ENCODE results near the gene AFF1. TPM values are rescaled to one million over a fixed set of nuclear protein-coding genes. Genes with fewer than 3 reads are reported as not detected.
"Not testable (repeated sequence)": the region's sequence is repeated elsewhere in the genome, so short reads cannot be mapped to it uniquely, and the experiment has no call there.

AFF1 gene
- total and polyA plus RNA-seq, 2 of the 4 experiments (the other 2 are of a cell fraction): 7.0 to 9.6 TPM

DNA sequence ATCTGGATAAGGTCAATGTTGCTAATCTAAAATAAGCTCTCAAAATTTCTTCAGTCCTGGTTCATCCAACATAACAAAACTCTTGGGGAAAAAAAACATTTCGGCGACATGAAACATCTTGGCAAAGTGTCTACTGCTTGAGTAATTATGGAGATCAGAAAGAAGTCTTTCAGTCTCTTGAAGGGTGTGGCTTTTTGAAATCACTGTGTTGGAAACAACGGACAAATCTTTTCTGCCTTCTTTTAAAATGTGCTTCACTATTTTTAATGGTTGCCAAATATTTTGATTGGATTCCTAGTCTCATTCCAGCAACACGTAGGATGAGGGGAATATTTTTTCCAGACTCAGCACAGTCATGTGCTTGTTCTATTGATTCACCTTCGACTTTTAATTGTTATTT is 147.0 kb downstream of the AFF1 start:
- no peaks in the 10 kb centered on the region for H3K27me3 ChIP-seq (ENCODE audit: control insufficient read depth, insufficient read depth, low read length)
- H2BK15ac ChIP-seq (ENCODE audit: low read depth, low read length): no peak overlapping the region
- H3K36me3 ChIP-seq (ENCODE audit: control insufficient read depth, insufficient read depth, low read length): no peaks in the 10 kb centered on the region
- no peak overlapping the region for H2AFZ ChIP-seq (replicated peaks; ENCODE audit: low read length, poor library complexity)
- no peak overlapping the region for H3K9ac ChIP-seq (ENCODE audit: low read depth, low read length)
- no peak overlapping the region for H3K18ac ChIP-seq (ENCODE audit: low read depth, low read length)
- ChIA-PET CTCF (no interaction called here), POLR2A (ENCODE audit: unreplicated experiment) (no interaction called here)
- H3K4me1 ChIP-seq (ENCODE audit: control insufficient read depth, insufficient read depth, low read length): peaks cover 14% of the 10 kb centered on the region
- no peak overlapping the region for H4K8ac ChIP-seq (ENCODE audit: low read depth in 2 of 2, low read length in 2 of 2)
- intact Hi-C loops (cut with micrococcal nuclease): no loop called here
- no peak overlapping the region for H3K4me3 ChIP-seq (ENCODE audit: insufficient read depth, low read depth, low read length)
- DNase-seq (no peak), ATAC-seq (ENCODE audit: low read depth) (no peak)
- H4K20me1 ChIP-seq (ENCODE audit: insufficient read depth, low read length): 0 out of 2 replicates have a peak, but pooled peaks cover 2% of the 10 kb centered on the region
- no peak overlapping the region for H2AK5ac ChIP-seq (ENCODE audit: low read depth, low read length)
- H3K14ac ChIP-seq (replicated peaks; ENCODE audit: low read depth, low read length): no peak overlapping the region
- no peak overlapping the region for H2BK120ac ChIP-seq (ENCODE audit: low read depth, low read length)
- in situ Hi-C loops (cut with MboI; ENCODE audit: low sequenced_read_pairs): no loop called here
- WGBS, 2 experiments (ENCODE audit: extremely low coverage in 2 of 2, insufficient read length in 1 of 2): no CpG with 5 or more reads among the region's 5 CpGs
- no peak overlapping the region for H4K5ac ChIP-seq (ENCODE audit: low read depth, low read length)
- H3K9me3 ChIP-seq (ENCODE audit: control insufficient read depth, insufficient read depth, low read length): no peaks in the 10 kb centered on the region
- H3K27ac ChIP-seq (ENCODE audit: insufficient read depth, low read length): no peak overlapping the region
- dilution Hi-C loops (cut with HindIII; ENCODE audit: low sequenced_read_pairs, unreplicated experiment): no loop called here
- no peak overlapping the region for H2AK9ac ChIP-seq (replicated peaks; ENCODE audit: low read depth, low read length, poor library complexity)
- H3K23ac ChIP-seq (ENCODE audit: low read depth, low read length): no peak overlapping the region
- peaks cover 28 to 54% of the 10 kb centered on the region in 2 experiments for H3K79me1 ChIP-seq (ENCODE audit: low read depth in 1 of 2, low read length in 2 of 2)
- no peak overlapping the region for H3K4me2 ChIP-seq (ENCODE audit: low read depth, low read length)
- no peak overlapping the region for H2BK20ac ChIP-seq (ENCODE audit: low read depth, low read length)
- H3K9me1 ChIP-seq (ENCODE audit: insufficient read depth, low read length): peaks cover 11% of the 10 kb centered on the region
- TF ChIP-seq RAD21 (IDR thresholded peaks at IDR 0.05; ENCODE audit: low read length) (no peak), FOS (IDR thresholded peaks at IDR 0.05; ENCODE audit: low read depth, low read length) (no peak), MXI1 (IDR thresholded peaks at IDR 0.05; ENCODE audit: borderline replicate concordance, low read depth, low read length) (no peak), MAFK (IDR thresholded peaks at IDR 0.05; ENCODE audit: low read depth, low read length) (no peak), MAZ (IDR thresholded peaks at IDR 0.05; ENCODE audit: borderline replicate concordance, low read depth, low read length) (no peak), CEBPB (IDR thresholded peaks at IDR 0.05; ENCODE audit: low read depth, low read length) (no peak)
- TF ChIP-seq, protein P1, sequence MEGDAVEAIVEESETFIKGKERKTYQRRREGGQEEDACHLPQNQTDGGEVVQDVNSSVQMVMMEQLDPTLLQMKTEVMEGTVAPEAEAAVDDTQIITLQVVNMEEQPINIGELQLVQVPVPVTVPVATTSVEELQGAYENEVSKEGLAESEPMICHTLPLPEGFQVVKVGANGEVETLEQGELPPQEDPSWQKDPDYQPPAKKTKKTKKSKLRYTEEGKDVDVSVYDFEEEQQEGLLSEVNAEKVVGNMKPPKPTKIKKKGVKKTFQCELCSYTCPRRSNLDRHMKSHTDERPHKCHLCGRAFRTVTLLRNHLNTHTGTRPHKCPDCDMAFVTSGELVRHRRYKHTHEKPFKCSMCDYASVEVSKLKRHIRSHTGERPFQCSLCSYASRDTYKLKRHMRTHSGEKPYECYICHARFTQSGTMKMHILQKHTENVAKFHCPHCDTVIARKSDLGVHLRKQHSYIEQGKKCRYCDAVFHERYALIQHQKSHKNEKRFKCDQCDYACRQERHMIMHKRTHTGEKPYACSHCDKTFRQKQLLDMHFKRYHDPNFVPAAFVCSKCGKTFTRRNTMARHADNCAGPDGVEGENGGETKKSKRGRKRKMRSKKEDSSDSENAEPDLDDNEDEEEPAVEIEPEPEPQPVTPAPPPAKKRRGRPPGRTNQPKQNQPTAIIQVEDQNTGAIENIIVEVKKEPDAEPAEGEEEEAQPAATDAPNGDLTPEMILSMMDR (conservative IDR thresholded peaks at IDR 0.05; ENCODE audit: low read depth, low read length): no peak
- BruUV-seq (replicated peaks): no TSS peak
- H4K91ac ChIP-seq (ENCODE audit: insufficient read depth, low read depth, low read length): no peak overlapping the region
- H2BK5ac ChIP-seq (ENCODE audit: low read depth, low read length, poor library complexity, severe bottlenecking): no peak overlapping the region
- no peak overlapping the region for H3K4ac ChIP-seq (ENCODE audit: low read depth, low read length)
- H3K56ac ChIP-seq (ENCODE audit: extremely low read depth, insufficient read depth, low read length): no peak overlapping the region

DNA sequence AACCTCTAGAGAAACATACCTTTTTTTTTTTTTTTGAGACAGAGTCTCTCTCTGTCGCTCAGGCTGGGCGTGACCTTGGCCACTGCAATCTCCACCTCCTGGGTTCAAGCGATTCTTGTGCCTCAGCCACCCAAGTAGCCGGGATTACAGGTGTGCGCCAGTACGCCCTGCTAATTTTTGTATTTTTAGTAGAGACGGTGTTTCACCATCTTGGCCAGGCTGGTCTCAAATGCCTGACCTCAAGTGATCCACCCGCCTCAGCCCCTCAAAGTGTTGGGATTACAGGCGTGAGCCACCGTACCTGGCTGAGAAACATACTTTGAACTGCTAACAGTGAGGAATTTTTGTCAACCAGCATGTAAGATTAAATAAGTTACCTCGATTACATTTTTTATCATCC is 150.9 kb downstream of the AFF1 start:
- H3K56ac ChIP-seq (ENCODE audit: extremely low read depth, insufficient read depth, low read length); POLR2A ChIA-PET (ENCODE audit: unreplicated experiment); H3K4me2 ChIP-seq (ENCODE audit: low read depth, low read length); H3K9ac ChIP-seq (ENCODE audit: low read depth, low read length); H3K27ac ChIP-seq (ENCODE audit: insufficient read depth, low read length); in situ Hi-C loops (cut with MboI; ENCODE audit: low sequenced_read_pairs); H2BK15ac ChIP-seq (ENCODE audit: low read depth, low read length); H4K8ac ChIP-seq (ENCODE audit: low read depth in 2 of 2, low read length in 2 of 2); H3K4ac ChIP-seq (ENCODE audit: low read depth, low read length); H3K23ac ChIP-seq (ENCODE audit: low read depth, low read length); intact Hi-C loops (cut with micrococcal nuclease); H4K91ac ChIP-seq (ENCODE audit: insufficient read depth, low read depth, low read length); BruUV-seq (replicated peaks); H3K14ac ChIP-seq (replicated peaks; ENCODE audit: low read depth, low read length); H3K4me1 ChIP-seq (ENCODE audit: control insufficient read depth, insufficient read depth, low read length); H3K18ac ChIP-seq (ENCODE audit: low read depth, low read length); H3K4me3 ChIP-seq (ENCODE audit: insufficient read depth, low read depth, low read length); ATAC-seq (ENCODE audit: low read depth); H2AK5ac ChIP-seq (ENCODE audit: low read depth, low read length); H4K5ac ChIP-seq (ENCODE audit: low read depth, low read length); CTCF ChIA-PET; H2AK9ac ChIP-seq (replicated peaks; ENCODE audit: low read depth, low read length, poor library complexity); H2BK120ac ChIP-seq (ENCODE audit: low read depth, low read length); dilution Hi-C loops (cut with HindIII; ENCODE audit: low sequenced_read_pairs, unreplicated experiment); H4K20me1 ChIP-seq (ENCODE audit: insufficient read depth, low read length); H3K27me3 ChIP-seq (ENCODE audit: control insufficient read depth, insufficient read depth, low read length); DNase-seq; H3K9me3 ChIP-seq (ENCODE audit: control insufficient read depth, insufficient read depth, low read length); H3K36me3 ChIP-seq (ENCODE audit: control insufficient read depth, insufficient read depth, low read length); H2AFZ ChIP-seq (replicated peaks; ENCODE audit: low read length, poor library complexity); H2BK5ac ChIP-seq (ENCODE audit: low read depth, low read length, poor library complexity, severe bottlenecking); H2BK20ac ChIP-seq (ENCODE audit: low read depth, low read length): not testable (repeated sequence)
- peaks cover 25 to 41% of the 10 kb centered on the region in 2 experiments for H3K79me1 ChIP-seq (ENCODE audit: low read depth in 1 of 2, low read length in 2 of 2)
- 100% methylated on average over 1 of the region's 11 CpGs; no CpG with 5 or more reads in 1 of the 2 experiments for WGBS, 2 experiments (ENCODE audit: extremely low coverage in 2 of 2, insufficient read length in 1 of 2)
- peaks cover 13% of the 10 kb centered on the region for H3K9me1 ChIP-seq (ENCODE audit: insufficient read depth, low read length)

All from IMR-90 (cell line).